OCI-LY1 (cell line): ENCODE results near the gene TECPR2.
"Not testable (repeated sequence)": the region's sequence is repeated elsewhere in the genome, so short reads cannot be mapped to it uniquely, and the experiment has no call there.

Experiments used
- H2AFZ ChIP-seq: fragments of 200-600 bp; sonication (generic), shearing (Covaris generic); 2 replicates; pipeline ENCODE4 v1.6.0; 2014; ENCODE audit warnings: antibody characterized with exemption, mild to moderate bottlenecking, low read length
- H3F3A ChIP-seq: fragments of 200-600 bp; sonication (generic), shearing (Covaris generic); 2 replicates; pipeline ENCODE4 v1.6.0; 2014; ENCODE audit warnings: mild to moderate bottlenecking, antibody characterized with exemption, low read length, moderate library complexity; ENCODE audit not compliant: insufficient read depth
- H3K27ac ChIP-seq: fragments of 200-600 bp; sonication (generic); 2 replicates; pipeline ENCODE4 v1.5.1; 2014; ENCODE audit warnings: low read length, mixed run types, mild to moderate bottlenecking, low read depth; ENCODE audit not compliant: poor library complexity, severe bottlenecking
- H3K27me3 ChIP-seq: fragments of 200-600 bp; sonication (generic); 2 replicates; pipeline ENCODE4 v1.6.0; 2014; ENCODE audit warnings: antibody characterized with exemption, mild to moderate bottlenecking, low read length, moderate library complexity; ENCODE audit not compliant: insufficient read depth
- H3K36me3 ChIP-seq: fragments of 200-600 bp; sonication (generic); 2 replicates; pipeline ENCODE4 v1.6.1; 2014; ENCODE audit warnings: mild to moderate bottlenecking, antibody characterized with exemption, low read length, moderate library complexity, mixed read lengths; ENCODE audit not compliant: insufficient read depth
- H3K4me1 ChIP-seq: fragments of 200-600 bp; sonication (generic); 2 replicates; pipeline ENCODE4 v1.5.1; 2014; ENCODE audit warnings: mild to moderate bottlenecking, low read length, moderate library complexity; ENCODE audit not compliant: insufficient read depth, severe bottlenecking
- H3K4me2 ChIP-seq: fragments of 200-600 bp; sonication (generic), shearing (Covaris generic); 2 replicates; pipeline ENCODE4 v1.6.1; 2014; ENCODE audit warnings: low read length
- H3K4me3 ChIP-seq: fragments of 200-600 bp; sonication (generic); 2 replicates; pipeline ENCODE4 v1.5.1; 2014; ENCODE audit warnings: low read length, low read depth, mild to moderate bottlenecking, mixed read lengths; ENCODE audit not compliant: poor library complexity, severe bottlenecking
- H3K79me2 ChIP-seq: fragments of 200-600 bp; shearing (Covaris generic); 2 replicates; pipeline ENCODE4 v1.6.1; 2016; ENCODE audit warnings: mixed run types, low read length, mixed read lengths; ENCODE audit not compliant: insufficient read depth
- H3K9ac ChIP-seq: fragments of 200-600 bp; sonication (generic), shearing (Covaris generic); 2 replicates; pipeline ENCODE4 v1.6.1; 2014; ENCODE audit warnings: mild to moderate bottlenecking, low read length, mixed read lengths
- H3K9me2 ChIP-seq: fragments of 200-600 bp; sonication (generic), shearing (Covaris generic); 2 replicates; pipeline ENCODE4 v1.6.1; 2014; ENCODE audit warnings: low read depth, mild to moderate bottlenecking, low read length, mixed read lengths
- H3K9me3 ChIP-seq: fragments of 200-600 bp; shearing (Covaris generic); 2 replicates; pipeline ENCODE4 v1.6.1; 2014; ENCODE audit warnings: low read length, mixed read lengths
- H4K20me1 ChIP-seq: fragments of 200-600 bp; sonication (generic), shearing (Covaris generic); 2 replicates; pipeline ENCODE4 v1.6.0; 2016; ENCODE audit warnings: mild to moderate bottlenecking, low read length; ENCODE audit not compliant: insufficient read depth
- EZH2 ChIP-seq: fragments of 200-600 bp; sonication (generic), shearing (Covaris generic); IDR thresholded peaks from 2 replicates; pipeline ENCODE4 v1.8.0; 2017; ENCODE audit warnings: borderline replicate concordance, mixed run types, mild to moderate bottlenecking, antibody characterized with exemption, low read length, moderate library complexity, mixed read lengths
- TF ChIP-seq, protein P1 (sequence below): fragments of 200-600 bp; sonication (generic), shearing (Covaris generic); IDR thresholded peaks from 2 replicates; pipeline ENCODE4 v1.5.1; 2017; ENCODE audit warnings: mild to moderate bottlenecking, antibody characterized with exemption, low read length, moderate library complexity, mixed read lengths

The TECPR2 gene

GRCh38 chr14:102323102-102323501, 39.6 kb upstream of the TECPR2 start:
- H3K9ac ChIP-seq: no peak overlapping the region
- no peaks in the 10 kb centered on the region for H3K79me2 ChIP-seq
- no peaks in the 10 kb centered on the region for H3K27me3 ChIP-seq
- H2AFZ ChIP-seq: no peak overlapping the region
- no peaks in the 10 kb centered on the region for H3K36me3 ChIP-seq
- H3K4me2 ChIP-seq: no peak overlapping the region
- no peaks in the 10 kb centered on the region for H3K9me2 ChIP-seq
- TF ChIP-seq, protein P1, sequence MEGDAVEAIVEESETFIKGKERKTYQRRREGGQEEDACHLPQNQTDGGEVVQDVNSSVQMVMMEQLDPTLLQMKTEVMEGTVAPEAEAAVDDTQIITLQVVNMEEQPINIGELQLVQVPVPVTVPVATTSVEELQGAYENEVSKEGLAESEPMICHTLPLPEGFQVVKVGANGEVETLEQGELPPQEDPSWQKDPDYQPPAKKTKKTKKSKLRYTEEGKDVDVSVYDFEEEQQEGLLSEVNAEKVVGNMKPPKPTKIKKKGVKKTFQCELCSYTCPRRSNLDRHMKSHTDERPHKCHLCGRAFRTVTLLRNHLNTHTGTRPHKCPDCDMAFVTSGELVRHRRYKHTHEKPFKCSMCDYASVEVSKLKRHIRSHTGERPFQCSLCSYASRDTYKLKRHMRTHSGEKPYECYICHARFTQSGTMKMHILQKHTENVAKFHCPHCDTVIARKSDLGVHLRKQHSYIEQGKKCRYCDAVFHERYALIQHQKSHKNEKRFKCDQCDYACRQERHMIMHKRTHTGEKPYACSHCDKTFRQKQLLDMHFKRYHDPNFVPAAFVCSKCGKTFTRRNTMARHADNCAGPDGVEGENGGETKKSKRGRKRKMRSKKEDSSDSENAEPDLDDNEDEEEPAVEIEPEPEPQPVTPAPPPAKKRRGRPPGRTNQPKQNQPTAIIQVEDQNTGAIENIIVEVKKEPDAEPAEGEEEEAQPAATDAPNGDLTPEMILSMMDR: peak; percentile 57
- no peak for TF ChIP-seq EZH2
- H3K4me3 ChIP-seq: no peak overlapping the region
- no peak overlapping the region for H3K27ac ChIP-seq
- no peaks in the 10 kb centered on the region for H3K9me3 ChIP-seq
- H3K4me1 ChIP-seq: peaks cover 21% of the 10 kb centered on the region
- H3F3A ChIP-seq: no peaks in the 10 kb centered on the region
- no peaks in the 10 kb centered on the region for H4K20me1 ChIP-seq

- no peak overlapping the region for H3K9ac ChIP-seq
- no peak overlapping the region for H3K27ac ChIP-seq
- no peaks in the 10 kb centered on the region for H3K27me3 ChIP-seq
- H3K4me2 ChIP-seq: no peak overlapping the region
- no peaks in the 10 kb centered on the region for H3K79me2 ChIP-seq
- H4K20me1 ChIP-seq: no peaks in the 10 kb centered on the region
- no peaks in the 10 kb centered on the region for H3K9me2 ChIP-seq
- H3K9me3 ChIP-seq: no peaks in the 10 kb centered on the region
- no peaks in the 10 kb centered on the region for H3F3A ChIP-seq
- TF ChIP-seq, protein P1: no peak
- no peak for TF ChIP-seq EZH2
- no peaks in the 10 kb centered on the region for H3K36me3 ChIP-seq
- no peak overlapping the region for H2AFZ ChIP-seq
- peaks cover under 1% of the 10 kb centered on the region for H3K4me1 ChIP-seq
- no peak overlapping the region for H3K4me3 ChIP-seq
These were observed 36.9 kb upstream of the TECPR2 start for GRCh38 chr14:102325791-102326345.

- H3K27me3 ChIP-seq: no peaks in the 10 kb centered on the region
- no peaks in the 10 kb centered on the region for H3K9me2 ChIP-seq
- no peaks in the 10 kb centered on the region for H3K9me3 ChIP-seq
- no peaks in the 10 kb centered on the region for H3K4me1 ChIP-seq
- no peak overlapping the region for H3K27ac ChIP-seq
- no peak overlapping the region for H3K9ac ChIP-seq
- no peaks in the 10 kb centered on the region for H3F3A ChIP-seq
- H2AFZ ChIP-seq: no peak overlapping the region
- no peak for TF ChIP-seq EZH2
- no peaks in the 10 kb centered on the region for H4K20me1 ChIP-seq
- H3K4me3 ChIP-seq: no peak overlapping the region
- no peaks in the 10 kb centered on the region for H3K79me2 ChIP-seq
- no peaks in the 10 kb centered on the region for H3K36me3 ChIP-seq
- no peak overlapping the region for H3K4me2 ChIP-seq
These were observed 36.2 kb upstream of the TECPR2 start for GRCh38 chr14:102326583-102326982.

DNA sequence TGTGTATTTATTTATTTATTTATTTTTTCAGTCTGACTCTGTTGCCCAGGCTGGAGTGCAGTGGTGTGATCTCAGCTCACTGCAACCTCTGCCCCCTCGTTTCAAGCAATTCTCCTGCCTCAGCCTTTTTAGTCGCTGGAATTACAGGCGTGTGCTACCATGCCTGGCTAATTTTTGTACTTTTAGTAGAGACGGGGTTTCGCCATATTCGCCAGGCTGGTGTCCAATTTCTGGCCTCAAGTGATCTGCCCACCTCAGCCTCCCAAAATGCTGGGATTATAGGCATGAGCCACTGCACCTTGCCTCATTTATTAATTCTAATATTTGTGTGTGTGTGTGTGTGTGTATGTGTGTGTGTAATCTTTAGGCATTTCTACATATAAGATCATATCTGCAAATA, 33.4 kb upstream of the TECPR2 start:
- H3K4me3 ChIP-seq, H3K9me2 ChIP-seq, H2AFZ ChIP-seq, H3K27me3 ChIP-seq, H3K4me1 ChIP-seq, H3K9me3 ChIP-seq, H3K27ac ChIP-seq, H3F3A ChIP-seq, H3K9ac ChIP-seq, H3K4me2 ChIP-seq, H3K79me2 ChIP-seq, H4K20me1 ChIP-seq, H3K36me3 ChIP-seq: not testable (repeated sequence)
